HCT116 (cell line): ENCODE measurements around the gene MAPK4. TPM values are rescaled to one million over a fixed set of nuclear protein-coding genes. Genes with fewer than 3 reads are reported as not detected.
"Not testable (repeated sequence)": the region's sequence is repeated elsewhere in the genome, so short reads cannot be mapped to it uniquely, and the experiment has no call there.

Experiments
- ATAC-seq: fragments of 200-7000 bp; cut with Tn5 transposase; 2 replicates; pipeline ENCODE4 v1.9.1; 2020; ENCODE audit warnings: mild to moderate bottlenecking, moderate library complexity
- BruUV-seq: library from RNA; stranded (reverse); fragments of 400-500 nt; replicated peaks from 2 replicates; lab custom pipeline; 2021; lab: Mats Ljungman, UMichigan
- CTCF ChIA-PET: fragments of 300-600 bp; sonication (Branson Sonifier 250); formaldehyde crosslinking; loops from one replicate; lab custom pipeline; 2021; ENCODE audit warnings: antibody characterized with exemption; lab: Charles Lee
- POLR2A ChIA-PET: fragments of 300-600, 350-600 bp; sonication (Branson Sonifier 250); formaldehyde crosslinking; loops from one replicate; lab custom pipeline; 2021; ENCODE audit warnings: antibody characterized with exemption; lab: Charles Lee
- RAD21 ChIA-PET, 2 experiments: fragments of 300-600 bp; sonication (Branson Sonifier 250); formaldehyde crosslinking; loops; one replicate each; lab custom pipeline; 2023; ENCODE audit warnings: low total read pairs in 2 of 2; ENCODE audit not compliant: uncharacterized antibody in 2 of 2, unreplicated experiment in 2 of 2, low non-redundant PET in 1 of 2; lab: Charles Lee
- DNase-seq: peaks from one replicate; pipeline ENCODE4 v3.0.0-alpha.2; 2010; ENCODE audit warnings: low read depth, low spot score
- H2AFZ ChIP-seq: fragments of 200-600 bp; shearing (Covaris generic), sonication (generic); 2 replicates; pipeline ENCODE4 v1.6.1; 2017; ENCODE audit warnings: low read depth, mixed run types, mixed read lengths, antibody characterized with exemption, low read length; ENCODE audit not compliant: poor library complexity, severe bottlenecking
- H3K27ac ChIP-seq: 2 replicates; pipeline ENCODE4 v1.5.1; 2012; ENCODE audit warnings: low read depth, low read length
- H3K27me3 ChIP-seq: fragments of 200-600 bp; sonication (generic); 2 replicates; pipeline ENCODE4 v1.6.1; 2016; ENCODE audit warnings: mixed run types, low read length, mixed read lengths; ENCODE audit not compliant: insufficient read depth
- H3K36me3 ChIP-seq, 2 experiments: fragments of 200-500 bp in 1 of 2; fragments of 200-600 bp in 1 of 2; sonication (Bioruptor generic) in 1 of 2; sonication (generic) in 1 of 2; 2 replicates each; pipeline versions ENCODE4 v1.5.1 to v1.6.1; 2014 to 2016; ENCODE audit warnings: low read length in 2 of 2, inconsistent platforms in 1 of 2, mixed read lengths in 1 of 2, mixed run types in 1 of 2; ENCODE audit not compliant: insufficient read depth in 2 of 2, control insufficient read depth in 1 of 2
- H3K4me1 ChIP-seq, 2 experiments: fragments of 200-600 bp in 1 of 2; sonication (generic) in 1 of 2; 2 replicates each; pipeline versions ENCODE4 v1.5.1 to v1.6.1; 2012 to 2017; ENCODE audit warnings: low read length in 2 of 2, inconsistent platforms in 1 of 2, mild to moderate bottlenecking in 1 of 2, mixed read lengths in 1 of 2, mixed run types in 1 of 2, moderate library complexity in 1 of 2; ENCODE audit not compliant: insufficient read depth in 2 of 2, control insufficient read depth in 1 of 2
- H3K4me2 ChIP-seq: fragments of 200-600 bp; sonication (generic); 2 replicates; pipeline ENCODE4 v1.6.1; 2017; ENCODE audit warnings: mixed run types, low read length, mixed read lengths
- H3K4me3 ChIP-seq, 2 experiments: fragments of 200-600 bp in 1 of 2; sonication (generic) in 1 of 2; replicated peaks in 1 of 2; 2 replicates each; pipeline ENCODE4 v1.5.1; 2011 to 2016; ENCODE audit warnings: low read length in 2 of 2, control low read depth in 1 of 2, low read depth in 1 of 2, mild to moderate bottlenecking in 1 of 2, mixed read lengths in 1 of 2, mixed run types in 1 of 2
- H3K79me2 ChIP-seq: fragments of 200-600 bp; sonication (generic); 2 replicates; pipeline ENCODE4 v1.6.1; 2017; ENCODE audit warnings: mild to moderate bottlenecking, mixed run types, low read length, moderate library complexity, mixed read lengths; ENCODE audit not compliant: insufficient read depth
- H3K9ac ChIP-seq: fragments of 200-600 bp; sonication (generic); 2 replicates; pipeline ENCODE4 v1.6.1; 2016; ENCODE audit warnings: low read length, mixed read lengths
- H3K9me2 ChIP-seq: fragments of 200-600 bp; sonication (generic), shearing (Covaris generic); 2 replicates; pipeline ENCODE4 v1.6.1; 2017; ENCODE audit warnings: mixed run types, mild to moderate bottlenecking, moderate library complexity; ENCODE audit not compliant: insufficient read depth
- H3K9me3 ChIP-seq, 2 experiments: fragments of 200-500 bp in 1 of 2; fragments of 200-600 bp in 1 of 2; sonication (Bioruptor generic) in 1 of 2; sonication (generic) in 1 of 2; 2 replicates each; pipeline ENCODE4 v1.6.1; 2014 to 2017; ENCODE audit warnings: low read length in 2 of 2, mixed read lengths in 2 of 2, inconsistent platforms in 1 of 2, low read depth in 1 of 2, mild to moderate bottlenecking in 1 of 2, mixed run types in 1 of 2, moderate library complexity in 1 of 2; ENCODE audit not compliant: control insufficient read depth in 1 of 2, insufficient read depth in 1 of 2
- H4K20me1 ChIP-seq: fragments of 200-600 bp; sonication (generic), shearing (Covaris generic); 2 replicates; pipeline ENCODE4 v1.6.1; 2017; ENCODE audit warnings: mixed run types, mild to moderate bottlenecking, moderate library complexity; ENCODE audit not compliant: insufficient read depth
- CEBPB ChIP-seq: IDR thresholded peaks from 2 replicates; pipeline ENCODE4 v1.6.1; 2012; ENCODE audit warnings: low read depth
- EGR1 ChIP-seq: IDR thresholded peaks from 2 replicates; pipeline ENCODE4 v1.6.1; 2012; ENCODE audit warnings: low read depth
- ELF1 ChIP-seq: IDR thresholded peaks from 2 replicates; pipeline ENCODE4 v1.6.1; 2012; ENCODE audit warnings: low read depth, borderline replicate concordance
- EZH2 ChIP-seq: fragments of 200-600 bp; sonication (generic); IDR thresholded peaks from 2 replicates; pipeline ENCODE4 v1.6.1; 2017; ENCODE audit warnings: antibody characterized with exemption, mixed run types
- EZH2phosphoT487 ChIP-seq: fragments of 200-600 bp; IDR thresholded peaks from 2 replicates; pipeline ENCODE4 v1.6.1; 2018; ENCODE audit warnings: antibody characterized with exemption, borderline replicate concordance
- JUND ChIP-seq: IDR thresholded peaks from 2 replicates; pipeline ENCODE4 v1.6.1; 2012
- POLR2A ChIP-seq: IDR thresholded peaks from 2 replicates; pipeline ENCODE4 v1.7.0; 2011; ENCODE audit warnings: borderline replicate concordance; ENCODE audit not compliant: insufficient read depth, insufficient read length; ENCODE audit errors: extremely low read depth
- POLR2AphosphoS5 ChIP-seq: IDR thresholded peaks from 2 replicates; pipeline ENCODE4 v1.6.1; 2011; ENCODE audit warnings: mild to moderate bottlenecking, low read depth, low read length, moderate library complexity
- RAD21 ChIP-seq: IDR thresholded peaks from 2 replicates; pipeline ENCODE4 v1.6.1; 2012; ENCODE audit warnings: low read depth, mild to moderate bottlenecking
- SIN3A ChIP-seq: IDR thresholded peaks from 2 replicates; pipeline ENCODE4 v1.6.1; 2012; ENCODE audit warnings: low read depth
- SP1 ChIP-seq: IDR thresholded peaks from 2 replicates; pipeline ENCODE4 v1.6.1; 2012; ENCODE audit warnings: low read depth
- SRF ChIP-seq: IDR thresholded peaks from 2 replicates; pipeline ENCODE4 v1.6.1; 2012; ENCODE audit warnings: low read depth
- TCF7L2 ChIP-seq: IDR thresholded peaks from 2 replicates; pipeline ENCODE4 v1.7.0; 2011; ENCODE audit warnings: borderline replicate concordance, inconsistent platforms; ENCODE audit not compliant: insufficient read depth, insufficient read length; ENCODE audit errors: extremely low read depth
- ZFX ChIP-seq: fragments of 450-650 bp; IDR thresholded peaks from 2 replicates; pipeline ENCODE4 v1.6.1; 2017
- intact Hi-C: fragments of 100-400 bp; cut with micrococcal nuclease; formaldehyde crosslinking; loops from 2 replicates; pipeline ENCODE4 v1.10.0; 2022
- total RNA-seq: library from RNA; stranded (reverse); gene quantifications from one replicate; pipeline ENCODE4 v1.2.1, GENCODE V29; 2021; ENCODE audit not compliant: unreplicated experiment
- TF ChIP-seq, protein P1 (sequence below): IDR thresholded peaks from 2 replicates; pipeline ENCODE4 v1.6.1; 2012
- TF ChIP-seq, protein P2 (sequence below), 3 experiments: fragments of 200-600 bp in 1 of 3; sonication (generic) in 1 of 3; IDR thresholded peaks in 2 of 3; conservative IDR thresholded peaks in 1 of 3; 2 replicates each; pipeline ENCODE4 v1.5.1; 2012 to 2017; ENCODE audit warnings: low read depth in 2 of 3, low read length in 2 of 3, antibody characterized with exemption in 1 of 3, borderline replicate concordance in 1 of 3, control low read depth in 1 of 3, mild to moderate bottlenecking in 1 of 3, mixed read lengths in 1 of 3, mixed run types in 1 of 3, moderate library complexity in 1 of 3; ENCODE audit not compliant: insufficient read depth in 1 of 3
- TF ChIP-seq, protein P3 (sequence below): IDR thresholded peaks from 2 replicates; pipeline ENCODE4 v1.6.1; 2011; ENCODE audit warnings: mild to moderate bottlenecking, low read length, moderate library complexity; ENCODE audit not compliant: insufficient replicate concordance; ENCODE audit errors: extremely low read depth

MAPK4 gene
- total RNA-seq, 1 experiment from 2014 or later: 0.89 TPM

DNA sequence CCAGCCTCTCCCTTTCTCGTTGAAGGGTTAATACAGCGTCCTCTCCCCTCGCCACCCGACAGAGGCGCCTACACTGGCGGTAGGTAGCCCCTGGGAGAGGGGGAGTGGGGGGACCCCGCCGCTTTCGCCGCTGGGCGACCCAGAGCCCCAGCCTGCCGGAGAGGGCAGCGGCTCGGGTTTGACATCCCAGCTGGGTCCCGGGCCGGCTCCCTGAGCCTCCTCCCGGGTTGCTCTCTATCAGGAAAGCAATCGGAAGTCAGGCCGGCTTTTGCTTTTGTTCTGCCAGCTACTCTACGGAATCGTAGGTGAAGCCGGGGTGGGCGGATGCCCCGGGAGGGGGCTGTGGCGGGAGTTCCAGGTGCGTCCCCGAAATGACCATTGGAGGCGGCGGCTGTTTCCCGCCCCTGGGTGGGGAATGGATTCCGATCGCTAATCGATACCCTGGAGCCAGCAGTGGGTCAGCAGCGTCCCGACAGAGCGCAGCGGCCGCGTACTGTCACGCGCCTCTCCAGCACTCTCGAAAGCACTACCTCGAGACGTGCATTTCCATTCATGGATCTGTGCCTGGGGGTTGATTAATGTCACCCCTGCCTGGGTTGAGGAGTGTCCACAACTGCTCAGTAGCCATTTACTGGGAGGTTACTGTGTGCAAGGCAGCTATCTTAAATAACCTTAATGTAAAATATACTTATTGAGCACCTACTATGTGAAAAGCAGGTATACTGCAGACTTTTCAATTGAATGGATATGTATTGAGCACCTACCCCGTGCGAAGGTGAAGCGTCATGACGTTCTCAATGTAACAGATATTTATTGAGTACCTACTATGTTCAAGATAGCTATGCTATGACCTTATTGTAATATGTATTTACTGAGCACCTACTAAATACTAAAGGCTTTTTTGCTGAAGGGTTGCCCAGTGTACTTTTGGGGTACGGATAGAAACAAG lies 1.1 kb downstream of the MAPK4 start:
- H3K9ac ChIP-seq: peak overlapping the region; percentile 55; the same call in 1 of the 2 replicates
- H3K27ac ChIP-seq: no peak overlapping the region
- no peaks in the 10 kb centered on the region for H4K20me1 ChIP-seq
- no peaks in the 10 kb centered on the region for H3K9me3 ChIP-seq
- ChIA-PET CTCF (no interaction called here), RAD21 (no interaction called here), POLR2A (no interaction called here)
- DNase-seq: no peak
- H3K4me1 ChIP-seq: no peaks in the 10 kb centered on the region; a peak in 1 of 4 replicates
- H3K79me2 ChIP-seq: no peaks in the 10 kb centered on the region
- no peaks in the 10 kb centered on the region for H3K9me2 ChIP-seq
- H3K36me3 ChIP-seq: no peaks in the 10 kb centered on the region
- ATAC-seq: 0 out of 2 replicates have a peak, but pooled peaks have one; percentile 13
- peak overlapping the region; percentile 48 to 61 for H3K4me3 ChIP-seq
- no peak overlapping the region for H2AFZ ChIP-seq
- peaks cover 25% of the 10 kb centered on the region for H3K27me3 ChIP-seq
- intact Hi-C loops: no loop called here
- no TSS peak for BruUV-seq
- peak overlapping the region; percentile 76 for H3K4me2 ChIP-seq
- TF ChIP-seq POLR2AphosphoS5 (no peak), JUND (no peak), SRF (no peak), EZH2 (no peak), POLR2A (no peak), SP1 (no peak), EGR1 (no peak), EZH2phosphoT487 (no peak), TCF7L2 (no peak), ELF1 (no peak), CEBPB (no peak), SIN3A (no peak), ZFX (no peak), RAD21 (no peak)
- TF ChIP-seq, protein P1, sequence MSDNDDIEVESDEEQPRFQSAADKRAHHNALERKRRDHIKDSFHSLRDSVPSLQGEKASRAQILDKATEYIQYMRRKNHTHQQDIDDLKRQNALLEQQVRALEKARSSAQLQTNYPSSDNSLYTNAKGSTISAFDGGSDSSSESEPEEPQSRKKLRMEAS: no peak
- TF ChIP-seq, protein P2, sequence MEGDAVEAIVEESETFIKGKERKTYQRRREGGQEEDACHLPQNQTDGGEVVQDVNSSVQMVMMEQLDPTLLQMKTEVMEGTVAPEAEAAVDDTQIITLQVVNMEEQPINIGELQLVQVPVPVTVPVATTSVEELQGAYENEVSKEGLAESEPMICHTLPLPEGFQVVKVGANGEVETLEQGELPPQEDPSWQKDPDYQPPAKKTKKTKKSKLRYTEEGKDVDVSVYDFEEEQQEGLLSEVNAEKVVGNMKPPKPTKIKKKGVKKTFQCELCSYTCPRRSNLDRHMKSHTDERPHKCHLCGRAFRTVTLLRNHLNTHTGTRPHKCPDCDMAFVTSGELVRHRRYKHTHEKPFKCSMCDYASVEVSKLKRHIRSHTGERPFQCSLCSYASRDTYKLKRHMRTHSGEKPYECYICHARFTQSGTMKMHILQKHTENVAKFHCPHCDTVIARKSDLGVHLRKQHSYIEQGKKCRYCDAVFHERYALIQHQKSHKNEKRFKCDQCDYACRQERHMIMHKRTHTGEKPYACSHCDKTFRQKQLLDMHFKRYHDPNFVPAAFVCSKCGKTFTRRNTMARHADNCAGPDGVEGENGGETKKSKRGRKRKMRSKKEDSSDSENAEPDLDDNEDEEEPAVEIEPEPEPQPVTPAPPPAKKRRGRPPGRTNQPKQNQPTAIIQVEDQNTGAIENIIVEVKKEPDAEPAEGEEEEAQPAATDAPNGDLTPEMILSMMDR (IDR thresholded peaks at IDR 0.05 in 2 of 3, conservative IDR thresholded peaks at IDR 0.05 in 1 of 3; ENCODE audit: borderline replicate concordance in 1 of 3, insufficient read depth in 1 of 3, low read depth in 2 of 3, low read length in 2 of 3): no peak
- TF ChIP-seq, protein P3, sequence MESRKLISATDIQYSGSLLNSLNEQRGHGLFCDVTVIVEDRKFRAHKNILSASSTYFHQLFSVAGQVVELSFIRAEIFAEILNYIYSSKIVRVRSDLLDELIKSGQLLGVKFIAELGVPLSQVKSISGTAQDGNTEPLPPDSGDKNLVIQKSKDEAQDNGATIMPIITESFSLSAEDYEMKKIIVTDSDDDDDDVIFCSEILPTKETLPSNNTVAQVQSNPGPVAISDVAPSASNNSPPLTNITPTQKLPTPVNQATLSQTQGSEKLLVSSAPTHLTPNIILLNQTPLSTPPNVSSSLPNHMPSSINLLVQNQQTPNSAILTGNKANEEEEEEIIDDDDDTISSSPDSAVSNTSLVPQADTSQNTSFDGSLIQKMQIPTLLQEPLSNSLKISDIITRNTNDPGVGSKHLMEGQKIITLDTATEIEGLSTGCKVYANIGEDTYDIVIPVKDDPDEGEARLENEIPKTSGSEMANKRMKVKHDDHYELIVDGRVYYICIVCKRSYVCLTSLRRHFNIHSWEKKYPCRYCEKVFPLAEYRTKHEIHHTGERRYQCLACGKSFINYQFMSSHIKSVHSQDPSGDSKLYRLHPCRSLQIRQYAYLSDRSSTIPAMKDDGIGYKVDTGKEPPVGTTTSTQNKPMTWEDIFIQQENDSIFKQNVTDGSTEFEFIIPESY: no peak

DNA sequence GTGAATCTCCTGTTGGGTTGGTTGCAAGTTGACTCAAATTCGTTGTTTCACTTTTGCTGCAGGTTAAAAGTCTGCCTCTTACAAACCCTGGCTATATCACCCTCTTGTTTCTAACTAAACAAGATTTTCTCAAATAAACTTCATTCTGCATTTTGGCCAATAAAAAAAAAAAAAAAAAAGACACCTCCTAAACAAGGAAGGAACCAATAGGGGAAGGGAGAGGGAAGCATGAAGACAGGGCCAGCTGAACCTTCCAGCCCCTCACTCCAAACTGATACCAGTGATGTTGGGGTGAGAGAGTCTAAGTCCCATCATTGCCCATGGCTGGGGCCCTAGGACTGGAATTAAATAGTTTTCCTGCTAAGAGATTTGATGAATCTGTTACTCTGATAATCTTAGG lies 2.4 kb downstream of the MAPK4 start:
- H3K4me3 ChIP-seq, ATAC-seq, RAD21 ChIA-PET, H3K4me2 ChIP-seq, POLR2A ChIA-PET, H3K36me3 ChIP-seq, DNase-seq, H3K79me2 ChIP-seq, intact Hi-C loops, BruUV-seq, H3K9me2 ChIP-seq, H3K9ac ChIP-seq, H2AFZ ChIP-seq, CTCF ChIA-PET, H3K9me3 ChIP-seq, H3K27ac ChIP-seq, H4K20me1 ChIP-seq, H3K4me1 ChIP-seq: not testable (repeated sequence)
- peaks cover 25% of the 10 kb centered on the region for H3K27me3 ChIP-seq
